ENCODE measurements around the gene RASAL3. TPM values are rescaled to one million over a fixed set of nuclear protein-coding genes. Genes with fewer than 3 reads are reported as not detected.

RASAL3 gene
- total RNA-seq = 76.2 and 89.3 TPM in 2 replicates

DNA sequence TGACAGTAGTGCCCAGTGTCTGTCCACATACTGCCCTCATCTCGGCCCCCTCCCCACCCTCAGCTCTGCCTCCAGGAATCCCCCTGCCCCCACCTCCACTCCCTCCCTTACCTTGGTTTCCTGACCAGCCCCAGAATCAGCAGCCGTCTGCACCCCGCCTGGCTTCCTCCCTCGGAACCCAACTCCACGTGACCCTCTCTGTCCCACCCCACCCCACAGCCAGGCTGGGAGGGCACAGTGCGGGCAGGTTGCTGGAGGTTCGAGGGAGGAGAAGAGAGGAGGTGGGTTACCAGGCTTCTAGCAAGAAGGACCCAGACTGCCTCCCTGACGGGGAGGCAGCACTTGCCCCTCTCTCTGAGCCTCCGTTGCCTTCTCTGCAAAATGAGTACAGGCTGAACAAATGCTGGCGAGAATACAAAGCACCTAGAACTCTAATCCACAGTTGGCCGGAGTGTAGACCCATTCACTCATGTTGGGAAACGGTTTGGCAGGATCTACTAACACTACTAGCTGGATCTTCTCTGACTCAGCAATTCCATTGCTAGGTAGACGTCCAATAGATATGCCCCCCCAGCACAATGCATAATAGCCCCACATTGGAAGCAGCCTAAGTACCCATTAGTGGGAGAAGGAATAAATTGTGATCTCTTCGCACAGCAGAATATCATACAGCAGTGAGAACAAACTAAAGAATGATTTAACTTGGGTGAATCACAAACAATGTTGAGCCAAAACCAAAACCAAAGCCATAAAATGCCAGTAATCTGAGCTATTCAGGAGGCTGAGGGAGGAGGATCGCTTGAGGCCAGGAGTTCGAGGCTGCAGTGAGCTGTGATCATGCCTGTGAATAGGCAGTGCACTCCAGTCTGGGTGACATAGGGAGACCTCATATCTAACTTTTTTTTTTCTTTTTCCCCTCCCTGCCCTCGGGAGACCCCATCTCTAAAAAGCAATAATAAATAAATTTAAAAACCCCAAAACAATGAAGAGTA, at the start of gene RASAL3:
Gene RASAL3 (minus strand): TSS at position 151 of the 992 bp plus-strand sequence. CDS start 186 bp downstream, outside the sequence.
- Mint-ChIP-seq H3K4me1 (peaks cover 47% of the 10 kb centered on the region), H3K27me3 (peaks cover 11% of the 10 kb centered on the region), H3K27ac (peak within 1 kb of the TSS; percentile 91), H3K4me3 (peak within 1 kb of the TSS; percentile 89), H3K36me3 (ENCODE audit: low read depth) (peaks cover 31% of the 10 kb centered on the region), H3K9me3 (no peaks in the 10 kb centered on the region)
- peak; percentile 33 for DNase-seq
- ATAC-seq (ENCODE audit: low read depth) = peak; percentile 68
- ChIA-PET CTCF (interaction anchor here (1.1 kb wide), 1 partner anchor 46 kb away, joined by 5 read pairs; the partner anchor contains the start of gene AKAP8L), POLR2A (interaction anchor here (0.7 to 2.5 kb wide), 8 partner anchors 10 to 679 kb away, joined by 3 to 27 read pairs (median 6); partner anchors contain the start of genes AKAP8L, HSH2D and WIZ)
- intact Hi-C loops (cut with micrococcal nuclease) = loop anchor here (1.0 to 10.0 kb wide), 4 partner anchors 14 to 90 kb away; no protein-coding TSS in a partner anchor
- TF ChIP-seq CTCF (IDR thresholded peaks at IDR 0.05) = no peak

DNA sequence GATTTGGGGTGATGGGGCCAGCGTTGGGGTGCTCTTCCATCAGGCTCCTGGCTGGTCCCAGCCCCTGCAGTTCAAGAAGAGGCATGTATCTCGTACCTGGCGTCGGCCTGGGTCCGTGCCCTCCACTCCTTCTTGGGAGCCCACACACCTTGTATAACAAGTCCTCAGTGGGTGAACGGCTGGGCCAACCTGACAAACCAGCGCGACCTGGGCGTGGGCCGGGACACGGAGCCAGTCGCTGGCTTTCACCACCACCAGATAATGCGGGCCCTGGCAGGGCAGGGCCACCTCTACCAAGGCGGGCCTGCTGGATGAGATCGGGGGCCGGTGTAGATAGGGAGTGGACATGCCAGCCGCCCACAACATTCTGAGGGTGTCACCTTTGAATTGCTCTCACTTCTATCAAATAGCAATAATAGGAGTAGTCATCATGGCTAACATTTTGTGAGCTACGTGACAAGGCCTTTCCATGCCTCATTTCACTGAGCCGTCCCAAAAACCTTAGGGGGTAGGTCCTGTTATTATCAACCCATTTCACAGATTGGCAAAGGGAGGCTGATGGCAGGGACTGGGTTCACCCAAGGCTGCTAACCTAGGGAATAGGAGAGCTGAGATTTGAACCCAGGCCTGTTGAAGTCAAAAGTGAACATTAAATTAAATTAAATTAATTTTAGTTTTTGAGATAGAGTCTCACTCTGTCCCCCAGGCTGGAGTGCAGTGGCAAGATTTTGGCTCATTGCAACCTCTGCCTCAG, 47.5 kb upstream of the RASAL3 start:
- Mint-ChIP-seq H3K36me3 (ENCODE audit: low read depth) (no peaks in the 10 kb centered on the region), H3K4me1 (peaks cover 10% of the 10 kb centered on the region), H3K9me3 (peaks cover 7% of the 10 kb centered on the region), H3K27me3 (peaks cover 40% of the 10 kb centered on the region), H3K4me3 (no peak overlapping the region), H3K27ac (no peak overlapping the region)
- intact Hi-C loops (cut with micrococcal nuclease) = no loop called here
- TF ChIP-seq CTCF (IDR thresholded peaks at IDR 0.05) = no peak
- ChIA-PET POLR2A (no interaction called here), CTCF (no interaction called here)
- no peak for ATAC-seq (ENCODE audit: low read depth)
- no peak for DNase-seq

GRCh38 chr19:15508035-15508710, 43.8 kb upstream of the RASAL3 start, which contains the start of gene CYP4F22:
CYP4F22 (plus strand) TSS chr19:15508525; CDS start chr19:15525337, 16,812 bp downstream.
- H3K9me3 Mint-ChIP-seq = no peaks in the 10 kb centered on the region
- CTCF ChIA-PET = no interaction called here

More at GRCh38 chr19:15508035-15508710, 43.8 kb upstream of the RASAL3 start, which contains the start of gene CYP4F22:
- POLR2A ChIA-PET = no interaction called here
- TF ChIP-seq CTCF (IDR thresholded peaks at IDR 0.05) = no peak
- Mint-ChIP-seq H3K36me3 (ENCODE audit: low read depth) (no peaks in the 10 kb centered on the region), H3K4me1 (peaks cover 10% of the 10 kb centered on the region), H3K27ac (no peak within 1 kb of the TSS), H3K4me3 (no peak within 1 kb of the TSS), H3K27me3 (peaks cover 45% of the 10 kb centered on the region)
- no peak for ATAC-seq (ENCODE audit: low read depth)
- DNase-seq = no peak
- intact Hi-C loops (cut with micrococcal nuclease) = no loop called here

Data from activated B cell treated with CpG ODN at 0.5 μM for 24 hours (primary cell).